ENCODE measurements around the gene JAZF1. TPM values are rescaled to one million over a fixed set of nuclear protein-coding genes. Genes with fewer than 3 reads are reported as not detected.

JAZF1 gene
- total and polyA plus RNA-seq, 2 experiments from 2014 or later: 13.8 to 19.6 TPM

DNA sequence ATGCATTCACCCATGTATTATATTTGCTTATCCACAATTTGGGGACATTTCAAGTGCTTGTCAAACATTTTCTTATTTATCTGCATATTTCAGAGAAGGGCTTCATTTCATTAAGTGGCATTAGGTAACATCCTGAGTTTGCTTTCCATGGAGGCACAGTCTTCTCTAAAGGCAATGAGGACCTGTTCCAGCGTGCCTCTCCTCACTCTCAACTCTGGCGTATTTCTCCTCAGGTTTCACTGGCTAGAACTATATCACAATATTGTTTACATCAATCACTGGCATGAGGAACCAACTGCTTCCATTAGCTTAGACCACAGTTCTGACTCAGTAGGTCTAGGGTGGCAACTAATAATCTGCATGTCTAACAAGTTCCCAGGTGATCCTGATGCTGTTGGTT, 263.5 kb downstream of the JAZF1 start:
- Histone ChIP-seq H2AFZ (no peak overlapping the region), H3K9me2 (ENCODE audit: insufficient read depth) (no peaks in the 10 kb centered on the region), H3K9ac (no peak overlapping the region), H3F3A (ENCODE audit: insufficient read depth) (peaks cover 9% of the 10 kb centered on the region; the same call in 1 of the 2 replicates), H3K4me2 (ENCODE audit: unreplicated experiment) (no peak overlapping the region), H3K4me1 (ENCODE audit: insufficient read depth) (peaks cover 20% of the 10 kb centered on the region), H3K36me3 (ENCODE audit: low read depth) (no peaks in the 10 kb centered on the region), H4K20me1 (ENCODE audit: insufficient read depth) (no peaks in the 10 kb centered on the region), H3K27ac (no peak overlapping the region), H3K9me3 (ENCODE audit: low read depth) (no peaks in the 10 kb centered on the region), H3K27me3 (replicated peaks; ENCODE audit: insufficient read depth) (no peaks in the 10 kb centered on the region), H3K79me2 (ENCODE audit: insufficient read depth) (peaks cover 15% of the 10 kb centered on the region; the same call in 1 of the 2 replicates), H3K4me3 (no peak overlapping the region)
- no peak for TF ChIP-seq EZH2phosphoT487 (IDR thresholded peaks at IDR 0.05; ENCODE audit: insufficient read depth, low read depth)
- in situ Hi-C loops (cut with MboI): no loop called here
- no peak for DNase-seq
- 98% methylated on average over 2 of the region's 2 CpGs for WGBS, 2 experiments (ENCODE audit: low coverage in 1 of 2, low lambda C conversion rate in 2 of 2, missing lambda C conversion rate in 2 of 2)

- Histone ChIP-seq H3F3A (ENCODE audit: insufficient read depth) (peaks cover 9% of the 10 kb centered on the region; the same call in 1 of the 2 replicates), H3K9me3 (ENCODE audit: low read depth) (no peaks in the 10 kb centered on the region), H3K9ac (no peak overlapping the region), H3K27ac (no peak overlapping the region), H3K27me3 (replicated peaks; ENCODE audit: insufficient read depth) (no peaks in the 10 kb centered on the region), H3K4me2 (ENCODE audit: unreplicated experiment) (no peak overlapping the region), H3K4me1 (ENCODE audit: insufficient read depth) (peaks cover 20% of the 10 kb centered on the region), H3K36me3 (ENCODE audit: low read depth) (no peaks in the 10 kb centered on the region), H3K4me3 (no peak overlapping the region), H3K79me2 (ENCODE audit: insufficient read depth) (peaks cover 15% of the 10 kb centered on the region; the same call in 1 of the 2 replicates), H4K20me1 (ENCODE audit: insufficient read depth) (no peaks in the 10 kb centered on the region), H2AFZ (no peak overlapping the region), H3K9me2 (ENCODE audit: insufficient read depth) (no peaks in the 10 kb centered on the region)
- 97 to 100% methylated on average over 1 of the region's 1 CpG for WGBS, 2 experiments (ENCODE audit: low coverage in 1 of 2, low lambda C conversion rate in 2 of 2, missing lambda C conversion rate in 2 of 2)
- no peak for TF ChIP-seq EZH2phosphoT487 (IDR thresholded peaks at IDR 0.05; ENCODE audit: insufficient read depth, low read depth)
- no peak for TF ChIP-seq EZH2 (IDR thresholded peaks at IDR 0.05; ENCODE audit: insufficient read depth, poor library complexity, severe bottlenecking)
- DNase-seq: no peak
- in situ Hi-C loops (cut with MboI): no loop called here
Measured at GRCh38 chr7:27916372-27916771, 264.2 kb downstream of the JAZF1 start.

GRCh38 chr7:27914409-27914808, 266.2 kb downstream of the JAZF1 start:
- 96 to 98% methylated on average over 3 of the region's 3 CpGs for WGBS, 2 experiments (ENCODE audit: low coverage in 1 of 2, low lambda C conversion rate in 2 of 2, missing lambda C conversion rate in 2 of 2)
- H3K4me2 ChIP-seq (ENCODE audit: unreplicated experiment): no peak overlapping the region
- no peaks in the 10 kb centered on the region for H3K9me3 ChIP-seq (ENCODE audit: low read depth)
- peaks cover 15% of the 10 kb centered on the region; the same call in 1 of the 2 replicates for H3K79me2 ChIP-seq (ENCODE audit: insufficient read depth)
- H3K4me3 ChIP-seq: no peak overlapping the region
- in situ Hi-C loops (cut with MboI): no loop called here
- no peaks in the 10 kb centered on the region for H3K9me2 ChIP-seq (ENCODE audit: insufficient read depth)
- no peaks in the 10 kb centered on the region for H4K20me1 ChIP-seq (ENCODE audit: insufficient read depth)
- H3K27ac ChIP-seq: no peak overlapping the region
- peaks cover 9% of the 10 kb centered on the region; the same call in 1 of the 2 replicates for H3F3A ChIP-seq (ENCODE audit: insufficient read depth)
- DNase-seq: no peak
- H3K27me3 ChIP-seq (replicated peaks; ENCODE audit: insufficient read depth): no peaks in the 10 kb centered on the region
- TF ChIP-seq EZH2 (IDR thresholded peaks at IDR 0.05; ENCODE audit: insufficient read depth, poor library complexity, severe bottlenecking) (no peak), EZH2phosphoT487 (IDR thresholded peaks at IDR 0.05; ENCODE audit: insufficient read depth, low read depth) (no peak)
- H3K9ac ChIP-seq: no peak overlapping the region
- H2AFZ ChIP-seq: no peak overlapping the region
- peaks cover 12% of the 10 kb centered on the region for H3K4me1 ChIP-seq (ENCODE audit: insufficient read depth)
- H3K36me3 ChIP-seq (ENCODE audit: low read depth): no peaks in the 10 kb centered on the region

GRCh38 chr7:27912751-27913150, 267.8 kb downstream of the JAZF1 start:
- Histone ChIP-seq H3K36me3 (ENCODE audit: low read depth) (no peaks in the 10 kb centered on the region), H3K9me2 (ENCODE audit: insufficient read depth) (no peaks in the 10 kb centered on the region), H3K9ac (no peak overlapping the region), H3K27me3 (replicated peaks; ENCODE audit: insufficient read depth) (no peaks in the 10 kb centered on the region), H3K27ac (no peak overlapping the region), H3K4me3 (no peak overlapping the region), H3K9me3 (ENCODE audit: low read depth) (no peaks in the 10 kb centered on the region), H3F3A (ENCODE audit: insufficient read depth) (no peaks in the 10 kb centered on the region), H3K79me2 (ENCODE audit: insufficient read depth) (peaks cover 4% of the 10 kb centered on the region; the same call in 1 of the 2 replicates), H4K20me1 (ENCODE audit: insufficient read depth) (no peaks in the 10 kb centered on the region), H3K4me2 (ENCODE audit: unreplicated experiment) (no peak overlapping the region), H2AFZ (no peak overlapping the region), H3K4me1 (ENCODE audit: insufficient read depth) (peaks cover 6% of the 10 kb centered on the region)
- TF ChIP-seq EZH2 (IDR thresholded peaks at IDR 0.05; ENCODE audit: insufficient read depth, poor library complexity, severe bottlenecking) (no peak), EZH2phosphoT487 (IDR thresholded peaks at IDR 0.05; ENCODE audit: insufficient read depth, low read depth) (no peak)
- in situ Hi-C loops (cut with MboI): no loop called here
- DNase-seq: no peak
- WGBS, 2 experiments (ENCODE audit: low coverage in 1 of 2, low lambda C conversion rate in 2 of 2, missing lambda C conversion rate in 2 of 2): 94 to 98% methylated on average over 7 of the region's 7 CpGs

DNA sequence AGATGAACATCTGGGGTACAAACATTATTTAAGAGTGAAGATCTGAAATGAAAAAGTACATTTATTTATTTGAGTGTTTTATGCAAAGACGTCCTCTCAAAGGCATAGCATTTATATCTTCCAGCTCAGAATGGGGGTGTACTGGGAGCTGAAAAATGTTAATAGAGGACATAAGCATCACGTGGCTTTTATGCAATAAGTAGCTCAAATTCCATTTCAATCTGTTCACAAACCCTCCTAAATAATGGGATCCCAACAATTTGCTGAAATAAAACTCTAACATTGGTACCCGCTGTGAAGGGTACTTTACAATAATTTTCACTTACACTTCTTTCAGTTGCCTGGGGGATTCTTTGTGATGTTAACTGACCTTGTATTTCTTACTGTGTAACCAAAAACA, 268.7 kb downstream of the JAZF1 start:
- in situ Hi-C loops (cut with MboI): no loop called here
- Histone ChIP-seq H2AFZ (no peak overlapping the region), H3K36me3 (ENCODE audit: low read depth) (no peaks in the 10 kb centered on the region), H3F3A (ENCODE audit: insufficient read depth) (no peaks in the 10 kb centered on the region), H3K9ac (no peak overlapping the region), H3K9me2 (ENCODE audit: insufficient read depth) (no peaks in the 10 kb centered on the region; the same call in 1 of the 2 replicates), H4K20me1 (ENCODE audit: insufficient read depth) (no peaks in the 10 kb centered on the region), H3K4me1 (ENCODE audit: insufficient read depth) (no peaks in the 10 kb centered on the region), H3K79me2 (ENCODE audit: insufficient read depth) (peaks cover 4% of the 10 kb centered on the region; the same call in 1 of the 2 replicates), H3K4me3 (no peak overlapping the region), H3K9me3 (ENCODE audit: low read depth) (no peaks in the 10 kb centered on the region), H3K27me3 (replicated peaks; ENCODE audit: insufficient read depth) (no peaks in the 10 kb centered on the region), H3K27ac (no peak overlapping the region), H3K4me2 (ENCODE audit: unreplicated experiment) (no peak overlapping the region)
- DNase-seq: no peak
- WGBS, 2 experiments (ENCODE audit: low coverage in 1 of 2, low lambda C conversion rate in 2 of 2, missing lambda C conversion rate in 2 of 2): 87 to 89% methylated on average over 3 of the region's 3 CpGs
- no peak for TF ChIP-seq EZH2phosphoT487 (IDR thresholded peaks at IDR 0.05; ENCODE audit: insufficient read depth, low read depth)

Measured in GM23248 (cell line).